Suppressor macrophage treated with lipopolysaccharide for 4 hours (primary cell): Measurements from ENCODE around the gene TASP1.

Experiments used
- DNase-seq: peaks from one replicate; pipeline ENCODE4 v3.0.0-alpha.2; 2020

TASP1 gene

DNA sequence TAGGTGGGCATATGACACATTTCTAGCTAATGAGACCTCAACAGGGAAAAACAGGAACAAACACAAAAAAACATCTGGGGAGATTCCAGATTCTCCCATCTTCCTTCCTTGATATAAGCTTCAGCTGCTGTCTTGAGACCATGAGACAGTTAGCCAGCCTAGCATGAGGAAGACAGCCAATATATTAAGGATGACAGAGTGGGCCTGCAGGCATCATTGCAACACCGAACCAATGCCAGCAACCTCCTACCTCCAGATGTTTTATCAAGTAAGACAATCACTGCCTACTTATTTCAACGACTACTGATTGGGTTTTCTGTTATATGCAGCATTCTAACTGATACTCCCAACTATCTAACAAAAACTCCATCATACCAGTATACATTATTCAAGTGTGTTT is 298.6 kb downstream of the TASP1 start:
- no peak for DNase-seq
